Measurements from ENCODE around the gene DCHS2.

Gene DCHS2

GRCh38 chr4:154366956-154367355 is 124.6 kb downstream of the DCHS2 start:
- Histone ChIP-seq H3K9me3 (no peaks in the 10 kb centered on the region), H3K4me3 (ENCODE audit: low read depth in 1 of 2, low read length in 1 of 2) (no peak overlapping the region), H3K27me3 (no peaks in the 10 kb centered on the region), H3K36me3 (no peaks in the 10 kb centered on the region), H3K4me1 (ENCODE audit: control insufficient read depth in 1 of 2, insufficient read depth in 1 of 2, low read depth in 1 of 2, low read length in 1 of 2) (no peaks in the 10 kb centered on the region), H3K27ac (no peak overlapping the region)
- TF ChIP-seq CTCF (IDR thresholded peaks at IDR 0.05), result no peak

GRCh38 chr4:154364066-154364845 is 127.3 kb downstream of the DCHS2 start:
- TF ChIP-seq CTCF (IDR thresholded peaks at IDR 0.05), result no peak
- Histone ChIP-seq H3K27ac (no peak overlapping the region), H3K36me3 (no peaks in the 10 kb centered on the region), H3K4me1 (ENCODE audit: control insufficient read depth in 1 of 2, insufficient read depth in 1 of 2, low read depth in 1 of 2, low read length in 1 of 2) (no peaks in the 10 kb centered on the region), H3K27me3 (no peaks in the 10 kb centered on the region), H3K9me3 (no peaks in the 10 kb centered on the region), H3K4me3 (ENCODE audit: low read depth in 1 of 2, low read length in 1 of 2) (no peak overlapping the region)

- Histone ChIP-seq H3K27me3 (no peaks in the 10 kb centered on the region), H3K27ac (no peak overlapping the region), H3K4me3 (ENCODE audit: low read depth in 1 of 2, low read length in 1 of 2) (no peak overlapping the region), H3K4me1 (ENCODE audit: control insufficient read depth in 1 of 2, insufficient read depth in 1 of 2, low read depth in 1 of 2, low read length in 1 of 2) (no peaks in the 10 kb centered on the region), H3K36me3 (no peaks in the 10 kb centered on the region), H3K9me3 (no peaks in the 10 kb centered on the region)
- TF ChIP-seq CTCF (IDR thresholded peaks at IDR 0.05), result no peak
Measured at GRCh38 chr4:154361450-154361849, 130.1 kb downstream of the DCHS2 start.

GRCh38 chr4:154360491-154360890 is 131.1 kb downstream of the DCHS2 start:
- no peak for TF ChIP-seq CTCF (IDR thresholded peaks at IDR 0.05)
- no peaks in the 10 kb centered on the region for H3K4me1 ChIP-seq (ENCODE audit: control insufficient read depth in 1 of 2, insufficient read depth in 1 of 2, low read depth in 1 of 2, low read length in 1 of 2)
- H3K27ac ChIP-seq, result no peak overlapping the region
- no peaks in the 10 kb centered on the region for H3K27me3 ChIP-seq
- H3K36me3 ChIP-seq, result no peaks in the 10 kb centered on the region
- no peaks in the 10 kb centered on the region for H3K9me3 ChIP-seq
- no peak overlapping the region for H3K4me3 ChIP-seq (ENCODE audit: low read depth in 1 of 2, low read length in 1 of 2)

- TF ChIP-seq CTCF (IDR thresholded peaks at IDR 0.05), result no peak
- Histone ChIP-seq H3K36me3 (no peaks in the 10 kb centered on the region), H3K4me1 (ENCODE audit: control insufficient read depth in 1 of 2, insufficient read depth in 1 of 2, low read depth in 1 of 2, low read length in 1 of 2) (no peaks in the 10 kb centered on the region)
Measured at GRCh38 chr4:154354883-154355282, 136.7 kb downstream of the DCHS2 start.

More at GRCh38 chr4:154354883-154355282, 136.7 kb downstream of the DCHS2 start:
- Histone ChIP-seq H3K27me3 (peaks cover 3% of the 10 kb centered on the region), H3K27ac (no peak overlapping the region), H3K9me3 (no peaks in the 10 kb centered on the region), H3K4me3 (ENCODE audit: low read depth in 1 of 2, low read length in 1 of 2) (no peak overlapping the region)
